Measurements from ENCODE around the gene CNTNAP2.

The CNTNAP2 gene

DNA sequence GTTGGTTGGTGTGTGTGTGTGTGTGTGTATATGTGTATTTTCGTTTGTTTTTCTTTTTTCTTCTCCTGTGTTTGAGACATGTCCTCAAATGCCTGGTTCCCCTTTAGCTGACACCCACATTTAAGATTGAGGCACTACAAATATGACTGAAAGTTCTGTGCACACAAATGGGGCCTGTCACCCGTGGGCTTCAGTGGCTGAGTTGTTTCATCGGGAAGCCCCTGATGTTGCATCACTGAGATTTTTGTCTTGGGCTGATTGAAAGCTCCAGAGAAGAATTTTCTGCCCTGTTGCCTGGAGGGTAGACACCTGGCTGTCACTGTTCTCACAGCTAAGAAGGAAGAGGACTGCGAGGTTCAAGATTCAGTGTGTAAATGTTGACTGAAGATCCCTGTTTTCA lies 2190.2 kb downstream of the CNTNAP2 start:
- Histone ChIP-seq H2BK120ac (ENCODE audit: low read depth, low read length) (no peak overlapping the region), H3K4me1 (ENCODE audit: control insufficient read depth, low read depth, low read length) (peaks cover 3% of the 10 kb centered on the region), H3K36me3 (ENCODE audit: control insufficient read depth, insufficient read depth, low read length) (no peaks in the 10 kb centered on the region), H4K5ac (ENCODE audit: low read length) (no peak overlapping the region), H3K56ac (ENCODE audit: low read length) (peak overlapping the region; percentile 47), H3K27ac (ENCODE audit: low read depth, low read length) (no peak overlapping the region), H3K4ac (ENCODE audit: low read depth, low read length) (peak overlapping the region; percentile 70), H2BK15ac (replicated peaks; ENCODE audit: low read depth) (peak overlapping the region; percentile 37), H3K79me1 (ENCODE audit: low read length) (no peaks in the 10 kb centered on the region), H3K4me3 (ENCODE audit: low read length) (no peak overlapping the region), H4K8ac (ENCODE audit: low read depth, low read length) (no peak overlapping the region), H3K9ac (ENCODE audit: low read length) (no peak overlapping the region), H2AK5ac (ENCODE audit: low read length) (peak overlapping the region; percentile 66), H3K4me2 (ENCODE audit: low read length) (no peak overlapping the region), H3K23ac (ENCODE audit: low read length) (no peak overlapping the region), H3K79me2 (ENCODE audit: control insufficient read depth, insufficient read depth, low read length) (no peaks in the 10 kb centered on the region), H3K18ac (ENCODE audit: low read length) (peak overlapping the region; percentile 96), H3K27me3 (ENCODE audit: insufficient read depth, low read length, poor library complexity) (no peaks in the 10 kb centered on the region), H2BK5ac (ENCODE audit: low read length) (peak overlapping the region; percentile 64)
- no CpG with 5 or more reads among the region's 4 CpGs for WGBS (ENCODE audit: extremely low coverage, insufficient coverage, low lambda C conversion rate)
- DNase-seq = no peak

DNA sequence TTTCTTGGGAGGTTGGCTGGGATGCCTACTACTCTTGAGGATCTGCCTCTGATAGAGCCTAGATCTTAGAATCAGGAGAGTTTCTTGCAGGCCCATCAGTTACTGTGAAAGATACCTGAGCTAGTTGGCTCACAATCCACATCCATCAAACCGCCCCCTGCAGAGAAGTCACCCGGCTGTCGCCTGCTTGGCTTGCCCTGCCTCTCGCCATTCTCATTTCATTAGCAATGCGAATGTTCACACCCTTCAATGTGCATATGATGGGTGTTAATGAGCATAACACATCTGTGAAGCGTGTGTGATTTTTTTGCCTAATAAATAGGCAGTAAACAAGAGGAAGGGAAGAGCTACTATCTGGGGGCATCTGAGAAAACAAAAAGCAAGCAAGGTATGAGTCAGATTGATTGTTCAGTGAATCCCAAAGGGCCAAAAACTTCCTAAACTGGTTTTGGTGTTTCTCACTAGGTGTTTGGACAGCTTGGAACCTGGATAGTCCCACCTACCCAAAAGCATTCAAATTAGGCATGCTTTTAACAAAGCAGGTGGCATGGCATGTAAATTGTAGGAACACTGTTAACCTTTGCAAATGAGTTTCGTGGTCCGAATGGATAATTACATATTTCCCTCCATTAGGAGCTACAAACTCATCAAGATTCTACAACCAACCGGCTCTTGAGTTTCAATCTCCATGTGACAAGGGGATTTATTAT lies 2201.7 kb downstream of the CNTNAP2 start:
- H3K56ac ChIP-seq (ENCODE audit: low read length) = peak overlapping the region; percentile 59
- H3K27me3 ChIP-seq (ENCODE audit: insufficient read depth, low read length, poor library complexity) = no peaks in the 10 kb centered on the region
- peak overlapping the region; percentile 99 for H3K4ac ChIP-seq (ENCODE audit: low read depth, low read length)
- H4K8ac ChIP-seq (ENCODE audit: low read depth, low read length) = no peak overlapping the region
- no peak overlapping the region for H3K4me3 ChIP-seq (ENCODE audit: low read length)
- H2AK5ac ChIP-seq (ENCODE audit: low read length) = no peak overlapping the region
- H2BK120ac ChIP-seq (ENCODE audit: low read depth, low read length) = peak overlapping the region; percentile 95
- peak overlapping the region; percentile 91 for H3K18ac ChIP-seq (ENCODE audit: low read length)
- H3K27ac ChIP-seq (ENCODE audit: low read depth, low read length) = peak overlapping the region; percentile 89
- peak overlapping the region; percentile 92 for H2BK5ac ChIP-seq (ENCODE audit: low read length)
- WGBS (ENCODE audit: extremely low coverage, insufficient coverage, low lambda C conversion rate) = no CpG with 5 or more reads among the region's 9 CpGs
- no peaks in the 10 kb centered on the region for H3K79me1 ChIP-seq (ENCODE audit: low read length)
- DNase-seq = peak; percentile 98
- no peak overlapping the region for H4K5ac ChIP-seq (ENCODE audit: low read length)
- no peak overlapping the region for H3K4me2 ChIP-seq (ENCODE audit: low read length)
- H3K4me1 ChIP-seq (ENCODE audit: control insufficient read depth, low read depth, low read length) = no peaks in the 10 kb centered on the region
- no peak overlapping the region for H3K23ac ChIP-seq (ENCODE audit: low read length)
- H2BK15ac ChIP-seq (replicated peaks; ENCODE audit: low read depth) = no peak overlapping the region
- H3K36me3 ChIP-seq (ENCODE audit: control insufficient read depth, insufficient read depth, low read length) = no peaks in the 10 kb centered on the region
- H3K79me2 ChIP-seq (ENCODE audit: control insufficient read depth, insufficient read depth, low read length) = no peaks in the 10 kb centered on the region
- H3K9ac ChIP-seq (ENCODE audit: low read length) = peak overlapping the region; percentile 50

DNA sequence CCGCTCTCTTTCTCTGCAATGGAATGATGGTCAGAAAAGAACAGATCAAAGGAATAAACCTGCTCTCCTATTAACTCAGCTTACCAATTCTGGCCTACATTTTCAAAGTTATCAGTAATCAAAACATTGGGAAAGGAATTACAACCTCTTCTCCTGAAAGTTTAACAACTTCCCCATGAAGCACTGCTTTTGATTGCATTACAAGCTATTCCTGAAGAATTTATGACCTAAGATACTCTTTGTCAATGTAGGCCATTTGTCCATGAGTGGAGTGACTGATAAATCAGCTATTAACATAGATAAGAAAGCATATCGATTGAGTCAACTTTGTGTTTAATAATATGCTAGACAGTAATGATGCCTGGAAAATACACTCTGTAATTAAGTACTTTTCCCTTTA lies 2202.2 kb downstream of the CNTNAP2 start:
- Histone ChIP-seq H3K23ac (ENCODE audit: low read length) (no peak overlapping the region), H3K4me1 (ENCODE audit: control insufficient read depth, low read depth, low read length) (no peaks in the 10 kb centered on the region), H3K36me3 (ENCODE audit: control insufficient read depth, insufficient read depth, low read length) (no peaks in the 10 kb centered on the region), H4K5ac (ENCODE audit: low read length) (no peak overlapping the region), H2BK15ac (replicated peaks; ENCODE audit: low read depth) (no peak overlapping the region), H3K79me2 (ENCODE audit: control insufficient read depth, insufficient read depth, low read length) (no peaks in the 10 kb centered on the region), H3K56ac (ENCODE audit: low read length) (peak overlapping the region; percentile 22), H2BK120ac (ENCODE audit: low read depth, low read length) (peak overlapping the region; percentile 92), H3K27me3 (ENCODE audit: insufficient read depth, low read length, poor library complexity) (no peaks in the 10 kb centered on the region), H2AK5ac (ENCODE audit: low read length) (no peak overlapping the region), H4K8ac (ENCODE audit: low read depth, low read length) (no peak overlapping the region), H3K4ac (ENCODE audit: low read depth, low read length) (peak overlapping the region; percentile 36), H3K4me2 (ENCODE audit: low read length) (no peak overlapping the region), H3K9ac (ENCODE audit: low read length) (no peak overlapping the region), H2BK5ac (ENCODE audit: low read length) (peak overlapping the region; percentile 18), H3K79me1 (ENCODE audit: low read length) (no peaks in the 10 kb centered on the region), H3K27ac (ENCODE audit: low read depth, low read length) (peak overlapping the region; percentile 79), H3K18ac (ENCODE audit: low read length) (peak overlapping the region; percentile 83), H3K4me3 (ENCODE audit: low read length) (no peak overlapping the region)
- WGBS (ENCODE audit: extremely low coverage, insufficient coverage, low lambda C conversion rate) = no CpG with 5 or more reads among the region's 2 CpGs
- peak; percentile 74 for DNase-seq

DNA sequence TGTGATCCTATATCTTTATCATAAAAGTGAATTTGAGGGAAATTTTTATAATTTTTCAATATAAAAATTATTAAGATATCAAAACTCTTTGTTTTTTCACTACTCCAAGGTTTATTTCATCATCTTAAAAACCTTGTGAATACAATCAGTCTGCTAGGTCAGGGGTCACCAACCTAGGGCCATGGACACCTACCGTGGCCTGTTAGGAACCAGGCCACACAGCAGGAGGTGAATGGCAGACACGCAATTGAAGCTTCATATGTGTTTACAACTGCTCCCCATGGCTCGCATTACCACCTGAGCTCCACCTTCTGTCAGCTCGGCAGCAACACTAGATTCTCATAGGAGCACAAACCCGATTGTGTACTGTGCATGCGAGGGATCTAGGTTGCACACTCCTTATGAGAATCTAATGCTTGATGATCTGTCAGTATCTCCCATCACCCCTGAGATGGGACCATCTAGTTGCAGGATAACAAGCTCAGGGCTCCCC lies 2202.8 kb downstream of the CNTNAP2 start:
- Histone ChIP-seq H3K9ac (ENCODE audit: low read length) (no peak overlapping the region), H2BK120ac (ENCODE audit: low read depth, low read length) (no peak overlapping the region), H2AK5ac (ENCODE audit: low read length) (peak overlapping the region; percentile 16), H4K5ac (ENCODE audit: low read length) (no peak overlapping the region), H2BK15ac (replicated peaks; ENCODE audit: low read depth) (no peak overlapping the region), H3K4me3 (ENCODE audit: low read length) (no peak overlapping the region), H3K56ac (ENCODE audit: low read length) (peak overlapping the region; percentile 51), H3K18ac (ENCODE audit: low read length) (peak overlapping the region; percentile 90), H3K23ac (ENCODE audit: low read length) (no peak overlapping the region), H3K36me3 (ENCODE audit: control insufficient read depth, insufficient read depth, low read length) (no peaks in the 10 kb centered on the region), H3K79me1 (ENCODE audit: low read length) (no peaks in the 10 kb centered on the region), H3K27me3 (ENCODE audit: insufficient read depth, low read length, poor library complexity) (no peaks in the 10 kb centered on the region), H3K79me2 (ENCODE audit: control insufficient read depth, insufficient read depth, low read length) (no peaks in the 10 kb centered on the region), H3K4me1 (ENCODE audit: control insufficient read depth, low read depth, low read length) (no peaks in the 10 kb centered on the region), H4K8ac (ENCODE audit: low read depth, low read length) (no peak overlapping the region), H2BK5ac (ENCODE audit: low read length) (peak overlapping the region; percentile 91), H3K4me2 (ENCODE audit: low read length) (no peak overlapping the region), H3K4ac (ENCODE audit: low read depth, low read length) (peak overlapping the region; percentile 86), H3K27ac (ENCODE audit: low read depth, low read length) (no peak overlapping the region)
- WGBS (ENCODE audit: extremely low coverage, insufficient coverage, low lambda C conversion rate) = no CpG with 5 or more reads among the region's 6 CpGs
- no peak for DNase-seq

DNA sequence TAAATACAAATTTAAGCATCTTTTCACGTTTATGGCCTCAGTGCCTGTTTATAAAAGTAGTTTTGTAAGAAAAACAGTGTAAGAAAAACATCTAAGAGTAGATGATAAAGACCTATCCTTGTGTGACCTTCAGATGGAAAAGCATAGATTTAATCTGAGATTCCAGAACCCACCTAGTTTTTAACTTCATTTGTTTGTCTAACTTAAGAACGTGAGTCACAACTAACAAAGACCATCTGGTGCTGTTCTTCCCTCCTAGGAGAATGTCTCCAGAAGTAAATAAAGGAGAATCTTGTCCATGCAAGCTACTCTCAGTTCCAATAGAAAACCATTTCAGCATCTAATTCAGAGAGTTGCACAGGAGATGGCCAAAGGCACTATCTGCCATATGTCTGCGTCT lies 2208.6 kb downstream of the CNTNAP2 start:
- Histone ChIP-seq H3K9ac (ENCODE audit: low read length) (no peak overlapping the region), H3K79me2 (ENCODE audit: control insufficient read depth, insufficient read depth, low read length) (no peaks in the 10 kb centered on the region), H3K56ac (ENCODE audit: low read length) (no peak overlapping the region), H3K18ac (ENCODE audit: low read length) (no peak overlapping the region), H3K4me3 (ENCODE audit: low read length) (no peak overlapping the region), H2AK5ac (ENCODE audit: low read length) (no peak overlapping the region), H3K79me1 (ENCODE audit: low read length) (no peaks in the 10 kb centered on the region), H2BK120ac (ENCODE audit: low read depth, low read length) (no peak overlapping the region), H3K23ac (ENCODE audit: low read length) (no peak overlapping the region), H3K4me1 (ENCODE audit: control insufficient read depth, low read depth, low read length) (no peaks in the 10 kb centered on the region), H3K27ac (ENCODE audit: low read depth, low read length) (no peak overlapping the region), H2BK15ac (replicated peaks; ENCODE audit: low read depth) (no peak overlapping the region), H3K27me3 (ENCODE audit: insufficient read depth, low read length, poor library complexity) (no peaks in the 10 kb centered on the region), H4K8ac (ENCODE audit: low read depth, low read length) (no peak overlapping the region), H2BK5ac (ENCODE audit: low read length) (no peak overlapping the region), H3K4ac (ENCODE audit: low read depth, low read length) (no peak overlapping the region), H3K36me3 (ENCODE audit: control insufficient read depth, insufficient read depth, low read length) (no peaks in the 10 kb centered on the region), H4K5ac (ENCODE audit: low read length) (no peak overlapping the region), H3K4me2 (ENCODE audit: low read length) (no peak overlapping the region)
- no CpG with 5 or more reads among the region's 3 CpGs for WGBS (ENCODE audit: extremely low coverage, insufficient coverage, low lambda C conversion rate)
- no peak for DNase-seq
